K562 (cell line): ENCODE data around the gene SIRT2. TPM values are rescaled to one million over a fixed set of nuclear protein-coding genes. Genes with fewer than 3 reads are reported as not detected.

ENCODE experiments used
- AFF1 ChIP-seq, 2 experiments: fragments of 450-650 bp; IDR thresholded peaks; 2 replicates each; pipeline ENCODE4 v1.6.1; 2018; ENCODE audit warnings: mild to moderate bottlenecking in 2 of 2, low read depth in 1 of 2; ENCODE audit not compliant: partially characterized antibody in 2 of 2
- ARNT ChIP-seq, 2 experiments: fragments of 450-650 bp; IDR thresholded peaks; 2 replicates each; pipeline ENCODE4 v1.6.1; 2016; ENCODE audit warnings: mild to moderate bottlenecking in 1 of 2
- BCL6 ChIP-seq: fragments of 250-450 bp; sonication (Bioruptor Pico); IDR thresholded peaks from 2 replicates; pipeline ENCODE4 v1.4.0; 2020
- CAMTA2 ChIP-seq: fragments of 250-450 bp; sonication (Bioruptor Pico); conservative IDR thresholded peaks from 2 replicates; pipeline ENCODE4 v1.5.1; 2022
- CCNT2 ChIP-seq: IDR thresholded peaks from 2 replicates; pipeline ENCODE4 v1.6.1; 2011; ENCODE audit warnings: borderline replicate concordance, low read depth, mild to moderate bottlenecking, moderate library complexity, mixed read lengths, low read length; ENCODE audit not compliant: insufficient read length; ENCODE audit errors: extremely low read depth
- CEBPB ChIP-seq: fragments of 450-650 bp; IDR thresholded peaks from 2 replicates; pipeline ENCODE4 v1.6.1; 2016; ENCODE audit warnings: missing genetic modification characterization, missing compliant biosample characterization
- CEBPZ ChIP-seq: fragments of 150-350 bp; IDR thresholded peaks from 2 replicates; pipeline ENCODE4 v1.6.1; 2014; ENCODE audit warnings: low read depth, mild to moderate bottlenecking, low read length, borderline replicate concordance
- CHCHD3 ChIP-seq: fragments of 250-450 bp; sonication (Bioruptor Pico); IDR thresholded peaks from 2 replicates; pipeline ENCODE4 v2.1.2; 2022; ENCODE audit warnings: mild to moderate bottlenecking
- CREB1 ChIP-seq, 2 experiments: sonication (generic) in 1 of 2; formaldehyde crosslinking in 1 of 2; IDR thresholded peaks; 2 replicates each; pipeline versions ENCODE4 v1.6.1 to v1.8.0; 2012 to 2022; ENCODE audit warnings: inconsistent platforms in 1 of 2, mild to moderate bottlenecking in 1 of 2, missing genetic modification reagents in 1 of 2, moderate library complexity in 1 of 2
- DDX20 ChIP-seq: fragments of 450-650 bp; IDR thresholded peaks from 2 replicates; pipeline ENCODE4 v1.6.1; 2016; ENCODE audit warnings: missing genetic modification characterization, low read depth, mild to moderate bottlenecking, missing compliant biosample characterization, moderate library complexity
- GABPB1 ChIP-seq: sonication (generic); formaldehyde crosslinking; IDR thresholded peaks from 2 replicates; pipeline ENCODE4 v1.8.0; 2022; ENCODE audit warnings: mild to moderate bottlenecking, missing genetic modification reagents
- MTF1 ChIP-seq: fragments of 250-450 bp; sonication (Bioruptor Pico); IDR thresholded peaks from 2 replicates; pipeline ENCODE4 v1.9.0; 2021; ENCODE audit warnings: moderate library complexity, mild to moderate bottlenecking, inconsistent platforms, borderline replicate concordance
- NFE2L1 ChIP-seq: fragments of 450-650 bp; IDR thresholded peaks from 2 replicates; pipeline ENCODE4 v1.6.1; 2016; ENCODE audit warnings: missing genetic modification characterization, low read depth, mild to moderate bottlenecking, missing compliant biosample characterization, moderate library complexity, borderline replicate concordance
- SIRT6 ChIP-seq: IDR thresholded peaks from one replicate; pipeline ENCODE4 v1.6.1; 2012; ENCODE audit warnings: low read depth, mild to moderate bottlenecking, control low read depth, inconsistent platforms, low read length, moderate library complexity
- ZNF280B ChIP-seq: fragments of 250-450 bp; sonication (Bioruptor Pico); IDR thresholded peaks from 2 replicates; pipeline ENCODE4 v1.5.1; 2021; ENCODE audit warnings: mild to moderate bottlenecking
- polyA plus RNA-seq, 8 experiments: library from polyadenylated mRNA; depleted of rRNA in 4 of 8; stranded (reverse) in 5 of 8; unstranded in 3 of 8; fragments of >200 nt; fragmentation: Nextera tagmentation in 2 of 8; fragmentation: Illumina TruSeq in 1 of 8; extraction: Ambion mirVana in 2 of 8; extraction: Trizol in 1 of 8; gene quantifications; 2 replicates each; pipeline versions ENCODE4 v1.2.1 to v1.2.3, GENCODE V29; 2011 to 2014; ENCODE audit warnings: inconsistent platforms in 1 of 8, missing spikeins in 1 of 8
- total RNA-seq, 7 experiments: library from RNA; depleted of rRNA in 6 of 7; stranded (reverse); fragments of >200 nt in 6 of 7; fragmentation: Illumina TruSeq in 2 of 7; extraction: Trizol in 2 of 7; gene quantifications; 2 replicates each; pipeline versions ENCODE4 v1.2.1 to v1.2.3, GENCODE V29; 2011 to 2021; ENCODE audit warnings: low replicate concordance in 1 of 7
- TF ChIP-seq, protein P1 (sequence below): sonication (generic); formaldehyde crosslinking; IDR thresholded peaks from 2 replicates; pipeline ENCODE4 v1.8.1; 2023; ENCODE audit warnings: mild to moderate bottlenecking, missing genetic modification reagents

The SIRT2 gene
- total and polyA plus RNA-seq, 9 of the 15 experiments (the other 6 are each of a cell fraction or from before 2014, with no cell fraction given) = 2.3 to 35.2 (median 22.9) TPM

- TF ChIP-seq AFF1 (IDR thresholded peaks at IDR 0.05; ENCODE audit: low read depth in 1 of 2, partially characterized antibody in 2 of 2) (no peak), BCL6 (CRISPR knock-in tag) (no peak), MTF1 (CRISPR knock-in tag) (no peak), ARNT (IDR thresholded peaks at IDR 0.05) (no peak), GABPB1 (CRISPR knock-in tag) (no peak), NFE2L1 (tag) (no peak), DDX20 (tag) (no peak), SIRT6 (no peak), CEBPB (tag) (no peak), CREB1 (IDR thresholded peaks at IDR 0.05) (peak; percentile 95), CREB1 (CRISPR knock-in tag; IDR thresholded peaks at IDR 0.05) (peak; percentile 91), CEBPZ (no peak), CHCHD3 (CRISPR knock-in tag) (no peak), CCNT2 (peak; percentile 94), CAMTA2 (CRISPR knock-in tag) (no peak), ZNF280B (CRISPR knock-in tag) (no peak)
- TF ChIP-seq, protein P1, sequence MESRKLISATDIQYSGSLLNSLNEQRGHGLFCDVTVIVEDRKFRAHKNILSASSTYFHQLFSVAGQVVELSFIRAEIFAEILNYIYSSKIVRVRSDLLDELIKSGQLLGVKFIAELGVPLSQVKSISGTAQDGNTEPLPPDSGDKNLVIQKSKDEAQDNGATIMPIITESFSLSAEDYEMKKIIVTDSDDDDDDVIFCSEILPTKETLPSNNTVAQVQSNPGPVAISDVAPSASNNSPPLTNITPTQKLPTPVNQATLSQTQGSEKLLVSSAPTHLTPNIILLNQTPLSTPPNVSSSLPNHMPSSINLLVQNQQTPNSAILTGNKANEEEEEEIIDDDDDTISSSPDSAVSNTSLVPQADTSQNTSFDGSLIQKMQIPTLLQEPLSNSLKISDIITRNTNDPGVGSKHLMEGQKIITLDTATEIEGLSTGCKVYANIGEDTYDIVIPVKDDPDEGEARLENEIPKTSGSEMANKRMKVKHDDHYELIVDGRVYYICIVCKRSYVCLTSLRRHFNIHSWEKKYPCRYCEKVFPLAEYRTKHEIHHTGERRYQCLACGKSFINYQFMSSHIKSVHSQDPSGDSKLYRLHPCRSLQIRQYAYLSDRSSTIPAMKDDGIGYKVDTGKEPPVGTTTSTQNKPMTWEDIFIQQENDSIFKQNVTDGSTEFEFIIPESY (CRISPR knock-in tag) = no peak
Observed at GRCh38 chr19:38851622-38852230, 47.7 kb downstream of the SIRT2 start (continued).
